ENCODE data around the gene ARHGEF11. TPM values are rescaled to one million over a fixed set of nuclear protein-coding genes. Genes with fewer than 3 reads are reported as not detected.

Gene ARHGEF11
- total and polyA plus RNA-seq, 2 of the 4 experiments (the other 2 are of a cell fraction), result 16.8 to 17.2 TPM

- TF ChIP-seq CTCF (conservative IDR thresholded peaks at IDR 0.05; ENCODE audit: low read depth, low read length), result peak; percentile 91
- TF ChIP-seq USF2 (IDR thresholded peaks at IDR 0.05; ENCODE audit: low read depth, low read length), result peak; percentile 61; the same call in 1 of the 2 replicates
Observed at GRCh38 chr1:156889802-156890580, 155.6 kb downstream of the ARHGEF11 start (continued).

All from IMR-90 (cell line).